HG03457 (cell line): ENCODE data around the gene NEK2.
"Not testable (repeated sequence)": the region's sequence is repeated elsewhere in the genome, so short reads cannot be mapped to it uniquely, and the experiment has no call there.

Source experiments
- ATAC-seq: cut with Tn5 transposase; IDR thresholded peaks from one replicate; pipeline ENCODE4 v1.9.1; 2021; ENCODE audit warnings: moderate number of reproducible peaks; ENCODE audit not compliant: unreplicated experiment

The NEK2 gene

GRCh38 chr1:211652371-211652770, 23.1 kb downstream of the NEK2 start:
- no peak for ATAC-seq

- no peak for ATAC-seq
These were observed 24.5 kb downstream of the NEK2 start for GRCh38 chr1:211650904-211651303.

GRCh38 chr1:211648980-211649934, 26.2 kb downstream of the NEK2 start:
- no peak for ATAC-seq

DNA sequence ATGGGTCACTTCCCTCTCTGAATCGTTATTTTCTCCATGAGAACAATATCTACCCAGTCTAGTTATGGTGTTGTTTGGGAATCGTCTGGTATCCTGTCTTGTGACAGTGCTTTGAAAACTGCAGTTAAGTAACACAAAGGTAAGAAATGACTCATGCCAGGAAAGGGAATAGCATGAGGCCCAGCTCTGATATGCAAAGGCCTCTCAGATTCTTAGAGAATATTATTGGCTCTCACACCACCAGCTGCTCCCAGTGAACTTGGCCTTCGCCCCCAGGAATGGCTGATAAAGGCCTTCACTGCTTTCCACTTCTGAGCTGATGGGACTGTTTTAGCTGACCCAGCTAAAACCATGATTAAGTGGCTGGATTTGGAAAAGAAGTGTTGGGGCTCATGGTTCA, 27.1 kb downstream of the NEK2 start:
- ATAC-seq, result no peak

DNA sequence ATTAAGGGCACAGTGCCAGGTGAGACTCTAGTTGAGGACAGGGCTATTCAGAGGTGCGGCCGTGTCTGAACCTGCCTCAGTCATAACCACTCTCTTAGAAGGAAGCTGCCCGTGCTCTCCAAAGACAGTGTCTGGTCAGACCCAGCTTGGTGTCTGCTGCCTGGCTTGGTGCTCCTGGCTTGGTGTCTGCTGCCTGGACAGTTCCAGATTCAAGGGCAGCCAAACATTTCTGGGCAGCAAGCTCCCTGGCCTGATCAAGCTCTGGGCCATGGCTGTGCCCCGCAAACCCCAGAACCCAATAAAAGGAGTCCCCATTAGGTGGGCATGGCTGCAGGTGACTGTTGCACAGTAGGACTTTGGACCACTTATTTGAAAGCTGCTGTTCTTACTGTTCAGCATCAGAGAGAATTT, 27.7 kb downstream of the NEK2 start:
- no peak for ATAC-seq

DNA sequence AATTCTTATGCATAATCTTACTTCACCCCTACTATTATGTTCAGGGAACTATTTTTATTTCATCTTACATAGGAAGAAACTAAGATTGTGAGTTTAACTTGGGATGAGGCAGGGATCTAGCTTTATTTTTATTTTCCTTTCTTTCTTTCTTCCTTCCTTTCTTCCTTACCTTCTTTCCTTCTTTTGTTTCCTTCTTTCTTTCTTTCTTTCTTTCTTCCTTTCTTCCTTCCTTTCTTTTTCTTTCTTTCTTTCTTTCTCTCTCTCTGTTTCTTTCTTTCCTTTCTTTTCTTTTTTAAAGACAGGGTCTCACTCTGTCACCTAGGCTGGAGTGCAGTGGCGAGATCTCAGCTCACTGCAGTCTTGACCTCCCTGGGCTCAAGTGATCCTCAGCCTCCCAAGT, 28.9 kb downstream of the NEK2 start:
- ATAC-seq, result no peak

DNA sequence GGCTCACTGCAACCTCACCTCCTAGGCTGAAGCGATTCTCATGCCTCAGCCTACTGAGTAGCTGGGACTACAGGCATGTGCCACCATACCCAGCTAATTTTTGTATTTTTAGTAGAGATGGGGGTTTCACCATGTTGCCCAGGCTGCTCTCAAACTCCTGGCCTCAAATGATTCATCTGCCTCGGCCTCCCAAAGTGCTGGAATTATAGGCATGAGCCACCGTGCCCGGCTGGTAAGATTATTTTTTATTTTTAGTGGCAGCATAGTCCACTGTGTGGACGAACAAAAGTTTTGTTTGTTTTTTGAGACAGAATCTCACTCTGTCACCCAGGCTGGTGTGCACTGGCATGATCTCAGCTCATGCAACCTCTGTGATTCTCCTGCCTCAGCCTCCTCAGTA, 29.8 kb downstream of the NEK2 start:
- not testable (repeated sequence) for ATAC-seq

DNA sequence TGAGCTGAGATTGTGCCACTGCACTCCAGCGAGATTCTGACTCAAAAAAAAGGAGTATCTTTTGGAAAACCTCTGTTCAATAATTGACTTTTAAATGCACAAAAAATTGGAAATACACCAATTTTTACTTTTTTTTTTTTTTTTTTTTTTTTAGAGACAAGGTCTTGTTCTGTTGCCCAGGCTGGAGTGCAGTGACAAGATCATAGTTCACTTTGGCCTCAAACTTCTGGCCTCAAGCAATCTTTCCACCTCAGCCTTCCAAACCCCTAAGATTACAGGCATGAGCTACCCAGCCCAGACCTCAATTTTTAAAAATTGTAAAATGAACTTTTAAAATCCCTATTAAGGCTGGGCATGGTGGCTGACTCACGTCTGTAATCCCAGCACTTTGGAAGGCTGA, 30.8 kb downstream of the NEK2 start:
- ATAC-seq, result no peak

GRCh38 chr1:211643324-211644212, 31.9 kb downstream of the NEK2 start:
- ATAC-seq, result no peak

- ATAC-seq, result no peak
These were observed 32.6 kb downstream of the NEK2 start for GRCh38 chr1:211642870-211643269.

- ATAC-seq, result no peak
These were observed 33.5 kb downstream of the NEK2 start for GRCh38 chr1:211641942-211642341.

DNA sequence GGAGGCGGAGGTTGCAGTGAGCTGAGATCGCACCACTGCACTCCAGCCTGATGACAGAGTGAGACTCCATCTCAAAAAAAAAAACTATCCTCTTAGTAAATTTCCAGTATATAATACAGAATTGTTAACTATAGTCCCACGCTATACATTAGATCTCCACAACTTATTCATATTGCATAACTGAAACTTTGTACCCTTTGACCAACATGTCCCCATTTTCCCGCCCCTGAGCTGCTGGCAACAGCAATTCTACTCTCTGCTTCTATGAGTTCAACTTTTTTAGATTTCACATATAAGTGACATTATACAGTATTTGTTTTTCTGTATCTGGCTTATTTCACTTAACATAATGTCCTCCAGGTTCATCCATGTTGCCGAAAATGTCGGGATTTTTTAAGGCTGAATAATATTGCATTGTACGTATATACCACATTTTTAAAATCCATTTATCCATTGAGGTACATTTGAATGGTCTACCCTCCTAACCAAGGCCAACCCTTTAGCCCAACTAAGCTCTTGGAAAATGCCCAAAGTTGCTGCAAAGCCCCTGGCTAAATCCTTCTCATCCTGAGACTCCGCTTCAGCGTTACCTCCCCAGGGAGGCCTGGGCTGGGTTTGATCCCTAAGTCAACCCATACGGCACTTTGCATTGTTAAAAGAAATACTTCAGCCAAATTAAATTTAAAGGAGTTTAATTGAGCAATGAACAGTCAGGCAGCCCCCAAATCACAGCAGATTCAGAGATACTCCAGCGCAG, 34.2 kb downstream of the NEK2 start:
- no peak for ATAC-seq

GRCh38 chr1:211640301-211640630, 35.2 kb downstream of the NEK2 start:
- ATAC-seq, result no peak

GRCh38 chr1:211639475-211640300, 35.7 kb downstream of the NEK2 start:
- ATAC-seq, result no peak

DNA sequence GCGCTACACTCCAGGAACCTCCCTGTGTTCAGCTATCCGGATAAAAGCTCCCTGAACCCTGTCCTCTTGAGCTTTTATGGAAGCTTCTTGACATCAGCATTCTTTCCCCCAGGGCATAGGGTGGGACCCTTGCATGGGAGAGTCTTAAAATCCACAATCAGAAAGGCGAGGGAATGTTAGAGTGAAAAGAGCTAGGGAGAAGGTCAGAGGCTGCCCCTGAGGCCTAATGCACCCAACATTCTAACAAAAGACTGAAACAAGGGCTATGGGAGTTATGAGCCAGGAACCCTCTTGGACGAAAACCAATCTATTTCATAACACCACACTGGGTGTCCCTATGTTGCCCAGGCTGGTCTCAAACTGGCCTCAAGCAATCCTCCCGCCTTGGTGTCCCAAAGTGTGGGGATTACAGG, 36.7 kb downstream of the NEK2 start:
- ATAC-seq, result no peak

DNA sequence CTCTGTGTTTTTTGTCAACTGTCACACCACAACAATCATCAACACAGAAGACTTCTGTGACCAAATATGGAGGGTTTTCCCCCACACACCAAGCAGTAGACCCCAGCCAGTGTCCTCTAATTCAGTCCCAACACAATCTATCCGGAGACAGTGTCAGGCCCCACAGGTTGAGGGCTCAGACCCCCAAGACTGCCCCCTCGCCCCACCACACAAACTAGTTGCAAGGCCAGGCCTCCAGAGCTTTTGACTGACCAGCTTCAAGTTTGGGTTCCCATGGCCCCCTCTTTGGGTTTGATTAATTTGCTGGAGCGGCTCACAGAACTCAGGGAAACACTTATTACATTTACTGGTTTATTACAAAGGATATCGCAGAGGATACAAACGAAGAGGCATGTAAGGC, 37.2 kb downstream of the NEK2 start:
- ATAC-seq, result no peak

GRCh38 chr1:211637066-211637465, 38.4 kb downstream of the NEK2 start:
- no peak for ATAC-seq

DNA sequence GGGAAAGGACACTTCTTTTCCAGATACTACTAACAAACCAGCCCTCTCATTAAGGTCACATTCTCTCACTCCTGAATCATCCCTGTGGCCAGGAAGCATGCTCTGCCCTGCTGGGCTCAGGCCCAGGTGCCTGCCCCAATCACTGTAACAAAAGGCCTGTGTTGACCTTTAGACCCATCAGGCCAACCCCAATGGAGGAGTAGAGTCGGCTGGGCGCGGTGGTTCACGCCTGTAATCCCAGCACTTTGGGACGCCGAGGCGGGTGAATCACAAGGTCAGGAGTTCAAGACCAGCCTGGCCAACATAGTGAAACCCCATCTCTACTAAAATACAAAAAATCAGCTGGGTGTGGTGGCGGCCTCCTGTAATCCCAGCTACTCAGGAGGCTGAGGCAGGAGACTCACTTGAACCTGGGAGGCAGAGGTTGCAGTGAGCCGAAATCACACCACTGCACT, 38.8 kb downstream of the NEK2 start:
- not testable (repeated sequence) for ATAC-seq

DNA sequence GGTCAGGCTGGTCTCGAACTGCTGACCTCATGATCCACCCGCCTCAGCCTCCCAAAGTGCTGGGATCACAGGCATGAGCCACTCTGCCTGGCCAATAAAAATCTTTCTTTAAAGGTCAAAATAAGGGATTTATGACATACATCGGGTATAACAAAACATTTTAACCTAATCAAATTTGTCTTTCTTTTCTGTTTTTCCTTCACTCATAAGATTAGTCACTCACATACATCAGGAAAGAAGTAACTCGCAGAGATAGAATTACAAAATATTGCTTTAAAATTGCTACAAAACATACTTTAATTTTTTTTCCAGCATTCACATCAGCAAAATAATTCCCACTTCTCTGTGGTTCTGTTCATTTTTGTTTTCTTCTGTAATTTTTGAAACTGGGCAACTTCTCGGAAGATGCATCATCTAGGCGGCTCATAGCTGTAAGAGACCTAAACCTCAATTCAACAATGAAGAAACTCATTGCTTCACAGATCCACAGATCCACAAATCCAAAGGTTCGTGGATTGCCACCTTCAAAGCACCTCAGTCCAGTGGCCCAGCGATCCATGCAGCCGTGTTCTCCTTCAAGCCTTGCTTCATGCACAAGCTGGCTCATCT, 39.7 kb downstream of the NEK2 start:
- ATAC-seq, result no peak

DNA sequence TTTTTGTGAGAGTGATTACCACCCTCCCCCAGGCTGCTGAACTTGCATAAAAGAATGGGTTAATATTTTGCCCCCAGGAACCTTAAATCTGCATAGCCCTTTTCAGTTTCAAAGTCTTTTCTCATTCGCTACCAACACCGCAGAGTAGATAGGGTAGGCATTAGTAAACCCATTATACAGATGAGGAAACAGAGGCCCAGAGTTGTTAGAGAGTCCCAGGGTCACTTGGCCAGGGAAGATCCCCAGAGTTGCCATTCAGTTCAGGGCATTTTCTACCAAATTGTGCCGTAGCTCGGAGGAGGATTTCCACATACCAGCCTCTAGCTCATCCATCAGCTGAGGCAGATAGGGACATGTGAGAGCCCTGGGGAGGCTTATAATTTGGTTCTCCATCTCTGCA, 40.5 kb downstream of the NEK2 start:
- no peak for ATAC-seq
